PFSK-1 (cell line): ENCODE data around the gene AGPAT3.

ENCODE experiments used
- FOXP2 ChIP-seq: optimal IDR thresholded peaks from 2 replicates; pipeline ENCODE3; 2011; ENCODE audit warnings: borderline replicate concordance, control low read depth, inconsistent platforms; ENCODE audit not compliant: insufficient read depth; ENCODE audit errors: extremely low read length, extremely low read depth
- POLR2AphosphoS5 ChIP-seq: IDR thresholded peaks from 2 replicates; pipeline ENCODE4 v1.6.1; 2012; ENCODE audit warnings: low read depth, mild to moderate bottlenecking, control low read depth, low read length, moderate library complexity
- SIN3A ChIP-seq: IDR thresholded peaks from 2 replicates; pipeline ENCODE4 v1.6.1; 2012; ENCODE audit warnings: mild to moderate bottlenecking, low read length, moderate library complexity, borderline replicate concordance; ENCODE audit not compliant: insufficient read depth
- TAF1 ChIP-seq: IDR thresholded peaks from 2 replicates; pipeline ENCODE4 v1.6.1; 2012; ENCODE audit warnings: low read length, control low read depth, borderline replicate concordance; ENCODE audit not compliant: insufficient read depth
- TF ChIP-seq, protein P1 (sequence below), 2 experiments: IDR thresholded peaks; 2 replicates each; pipeline versions ENCODE4 v1.6.1 to v1.8.0; 2011 to 2012; ENCODE audit warnings: low read depth in 2 of 2, low read length in 2 of 2, control low read depth in 1 of 2, inconsistent platforms in 1 of 2, mild to moderate bottlenecking in 1 of 2, moderate library complexity in 1 of 2; ENCODE audit not compliant: insufficient read depth in 1 of 2

Gene AGPAT3

DNA sequence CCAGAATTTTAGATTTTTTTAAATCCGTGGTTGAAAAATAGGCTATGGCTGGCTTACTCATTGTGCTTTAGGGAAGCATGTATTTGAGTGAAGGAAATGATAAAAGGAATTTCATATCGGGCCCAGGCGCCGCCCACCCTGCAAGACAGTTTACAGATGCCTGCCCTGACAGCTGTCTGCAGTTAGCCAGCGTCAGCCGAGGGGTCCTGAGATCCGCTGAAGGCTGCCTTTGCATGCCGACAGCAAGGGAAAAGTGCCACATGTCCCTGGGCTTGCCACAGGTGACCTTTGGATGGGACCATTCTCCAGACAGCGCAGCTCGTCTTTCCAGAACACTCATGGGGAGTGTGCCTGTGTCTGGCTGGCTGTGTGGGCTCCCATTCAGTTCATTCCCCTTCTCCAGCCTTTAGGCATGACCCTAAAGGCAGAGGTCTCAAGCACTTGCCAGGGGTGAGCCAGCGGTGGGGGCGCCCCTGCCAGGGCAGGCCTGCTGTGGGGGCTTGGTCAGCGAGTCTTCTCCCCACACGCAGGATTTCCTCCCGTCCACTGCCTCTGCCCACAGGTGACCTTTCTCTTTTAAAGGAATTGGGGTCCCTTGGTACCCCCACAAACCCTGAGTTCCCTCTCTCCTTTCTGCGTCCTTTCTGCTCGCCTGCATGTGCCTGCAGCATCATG is 101.0 kb downstream of the AGPAT3 start:
- TF ChIP-seq TAF1 (no peak), POLR2AphosphoS5 (no peak), FOXP2 (no peak), SIN3A (no peak)
- TF ChIP-seq, protein P1, sequence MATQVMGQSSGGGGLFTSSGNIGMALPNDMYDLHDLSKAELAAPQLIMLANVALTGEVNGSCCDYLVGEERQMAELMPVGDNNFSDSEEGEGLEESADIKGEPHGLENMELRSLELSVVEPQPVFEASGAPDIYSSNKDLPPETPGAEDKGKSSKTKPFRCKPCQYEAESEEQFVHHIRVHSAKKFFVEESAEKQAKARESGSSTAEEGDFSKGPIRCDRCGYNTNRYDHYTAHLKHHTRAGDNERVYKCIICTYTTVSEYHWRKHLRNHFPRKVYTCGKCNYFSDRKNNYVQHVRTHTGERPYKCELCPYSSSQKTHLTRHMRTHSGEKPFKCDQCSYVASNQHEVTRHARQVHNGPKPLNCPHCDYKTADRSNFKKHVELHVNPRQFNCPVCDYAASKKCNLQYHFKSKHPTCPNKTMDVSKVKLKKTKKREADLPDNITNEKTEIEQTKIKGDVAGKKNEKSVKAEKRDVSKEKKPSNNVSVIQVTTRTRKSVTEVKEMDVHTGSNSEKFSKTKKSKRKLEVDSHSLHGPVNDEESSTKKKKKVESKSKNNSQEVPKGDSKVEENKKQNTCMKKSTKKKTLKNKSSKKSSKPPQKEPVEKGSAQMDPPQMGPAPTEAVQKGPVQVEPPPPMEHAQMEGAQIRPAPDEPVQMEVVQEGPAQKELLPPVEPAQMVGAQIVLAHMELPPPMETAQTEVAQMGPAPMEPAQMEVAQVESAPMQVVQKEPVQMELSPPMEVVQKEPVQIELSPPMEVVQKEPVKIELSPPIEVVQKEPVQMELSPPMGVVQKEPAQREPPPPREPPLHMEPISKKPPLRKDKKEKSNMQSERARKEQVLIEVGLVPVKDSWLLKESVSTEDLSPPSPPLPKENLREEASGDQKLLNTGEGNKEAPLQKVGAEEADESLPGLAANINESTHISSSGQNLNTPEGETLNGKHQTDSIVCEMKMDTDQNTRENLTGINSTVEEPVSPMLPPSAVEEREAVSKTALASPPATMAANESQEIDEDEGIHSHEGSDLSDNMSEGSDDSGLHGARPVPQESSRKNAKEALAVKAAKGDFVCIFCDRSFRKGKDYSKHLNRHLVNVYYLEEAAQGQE (IDR thresholded peaks at IDR 0.05; ENCODE audit: insufficient read depth in 1 of 2, low read depth in 2 of 2, low read length in 2 of 2) = no peak

DNA sequence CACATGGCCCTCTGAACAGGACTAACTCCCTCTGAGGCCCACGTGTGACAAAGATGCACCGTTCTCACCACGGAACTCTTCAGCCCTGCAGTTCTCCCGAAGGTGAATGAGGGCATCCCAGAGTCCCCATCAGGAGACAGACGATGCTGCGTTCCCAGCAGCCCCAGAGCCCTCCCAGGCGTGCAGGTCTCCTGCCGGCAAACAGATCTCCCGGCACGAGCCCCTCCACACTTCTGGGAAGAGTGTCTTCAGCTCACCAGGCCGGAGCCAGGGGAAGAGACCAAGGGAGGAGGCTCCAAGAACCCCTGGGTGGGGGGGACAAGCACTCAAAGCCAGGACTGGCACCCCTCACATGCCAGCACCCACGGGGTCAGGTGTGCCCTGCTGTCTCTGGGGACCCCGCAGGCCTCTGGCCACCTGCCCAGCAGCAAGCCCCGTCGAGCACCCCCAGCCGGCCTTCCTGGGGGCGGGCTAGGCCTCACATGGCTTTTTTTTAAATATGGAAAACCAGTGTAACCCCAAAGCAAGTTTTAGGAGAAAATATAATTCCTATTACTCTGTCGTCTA is 102.0 kb downstream of the AGPAT3 start:
- TF ChIP-seq, protein P1 (IDR thresholded peaks at IDR 0.05; ENCODE audit: insufficient read depth in 1 of 2, low read depth in 2 of 2, low read length in 2 of 2) = no peak
- TF ChIP-seq POLR2AphosphoS5 (no peak), TAF1 (no peak), FOXP2 (no peak), SIN3A (no peak)

DNA sequence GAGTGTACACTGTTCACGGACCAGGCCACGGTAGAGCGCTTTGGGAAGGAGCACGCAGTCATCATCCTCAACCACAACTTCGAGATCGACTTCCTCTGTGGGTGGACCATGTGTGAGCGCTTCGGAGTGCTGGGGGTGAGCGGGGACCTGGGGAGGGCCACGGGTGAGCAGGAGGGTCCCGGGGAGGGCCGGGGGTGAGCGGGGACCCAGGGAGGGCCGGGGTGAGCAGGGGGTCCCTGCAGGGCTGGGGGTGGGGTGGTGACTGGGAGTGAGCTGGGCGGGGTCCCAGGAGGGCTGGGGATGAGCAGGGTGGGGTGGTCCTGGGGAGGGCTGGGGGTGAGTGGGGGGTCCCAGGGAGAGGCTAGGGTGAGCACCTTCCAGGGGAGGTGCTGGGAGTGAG is 103.0 kb downstream of the AGPAT3 start:
- no peak for TF ChIP-seq TAF1

DNA sequence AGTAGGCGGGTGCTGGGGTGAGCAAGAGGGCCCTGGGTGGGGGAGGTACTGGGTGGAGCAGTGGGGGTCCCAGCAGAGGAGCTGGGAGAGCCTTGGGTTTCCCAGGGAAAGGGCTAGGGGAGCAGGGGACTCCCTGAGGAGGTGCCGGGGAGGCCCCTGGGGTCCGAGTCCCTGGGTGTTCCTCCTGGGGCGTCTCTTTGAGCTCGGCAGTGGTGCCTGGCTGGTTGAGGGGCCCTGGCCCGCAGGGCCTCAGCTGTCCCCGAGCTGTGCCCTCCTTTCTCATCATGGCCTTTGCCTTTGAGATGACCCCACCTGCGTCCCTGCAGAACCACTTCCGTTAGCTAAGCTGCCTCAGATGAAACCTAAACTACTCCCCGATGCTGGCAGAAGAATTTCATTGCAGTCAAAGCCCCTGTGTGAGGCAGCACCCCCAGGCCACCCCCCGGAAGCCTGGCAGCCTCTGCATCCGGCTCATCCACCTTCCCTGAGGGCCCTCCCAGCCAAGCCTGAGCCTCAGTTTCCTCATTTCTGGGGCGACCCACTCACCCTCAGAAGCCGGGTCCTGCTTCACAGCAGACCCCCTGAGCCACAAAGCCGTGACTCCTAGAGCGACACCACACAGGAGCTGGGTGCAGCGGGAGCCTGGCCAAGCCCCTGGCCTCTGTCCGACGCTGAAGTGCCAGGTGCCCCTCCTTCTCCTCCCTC is 103.5 kb downstream of the AGPAT3 start:
- TF ChIP-seq TAF1 = no peak
- TF ChIP-seq, protein P1 (IDR thresholded peaks at IDR 0.05; ENCODE audit: insufficient read depth in 1 of 2, low read depth in 2 of 2, low read length in 2 of 2) = no peak
- TF ChIP-seq FOXP2 = no peak
- TF ChIP-seq SIN3A = no peak
- no peak for TF ChIP-seq POLR2AphosphoS5

DNA sequence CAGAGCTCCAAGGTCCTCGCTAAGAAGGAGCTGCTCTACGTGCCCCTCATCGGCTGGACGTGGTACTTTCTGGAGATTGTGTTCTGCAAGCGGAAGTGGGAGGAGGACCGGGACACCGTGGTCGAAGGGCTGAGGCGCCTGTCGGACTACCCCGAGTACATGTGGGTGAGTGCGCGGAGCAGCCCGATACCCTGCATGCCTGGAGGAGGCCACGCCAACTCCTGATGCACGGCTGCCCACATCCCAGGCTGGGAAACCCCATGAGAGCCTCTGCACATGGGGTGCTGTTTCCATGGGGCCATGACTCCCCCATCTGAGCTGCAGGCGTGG is 104.1 kb downstream of the AGPAT3 start:
- TF ChIP-seq SIN3A (no peak), TAF1 (no peak), POLR2AphosphoS5 (no peak)
- TF ChIP-seq, protein P1 (IDR thresholded peaks at IDR 0.05; ENCODE audit: insufficient read depth in 1 of 2, low read depth in 2 of 2, low read length in 2 of 2) = no peak
